A172 (cell line): ENCODE results near the gene ZYX. TPM values are rescaled to one million over a fixed set of nuclear protein-coding genes. Genes with fewer than 3 reads are reported as not detected.
"Not testable (repeated sequence)": the region's sequence is repeated elsewhere in the genome, so short reads cannot be mapped to it uniquely, and the experiment has no call there.

Experiments used
- DNase-seq: peaks from one replicate; pipeline ENCODE4 v3.0.0-alpha.2; 2015; ENCODE audit warnings: low spot score
- total RNA-seq: library from RNA; depleted of rRNA; stranded (reverse); fragments of >200 nt; shearing (Covaris generic); gene quantifications from 2 replicates; pipeline ENCODE4 v1.2.3, GENCODE V29; 2014

Gene ZYX
- total RNA-seq, 1 experiment from 2014 or later: 57.0 TPM

DNA sequence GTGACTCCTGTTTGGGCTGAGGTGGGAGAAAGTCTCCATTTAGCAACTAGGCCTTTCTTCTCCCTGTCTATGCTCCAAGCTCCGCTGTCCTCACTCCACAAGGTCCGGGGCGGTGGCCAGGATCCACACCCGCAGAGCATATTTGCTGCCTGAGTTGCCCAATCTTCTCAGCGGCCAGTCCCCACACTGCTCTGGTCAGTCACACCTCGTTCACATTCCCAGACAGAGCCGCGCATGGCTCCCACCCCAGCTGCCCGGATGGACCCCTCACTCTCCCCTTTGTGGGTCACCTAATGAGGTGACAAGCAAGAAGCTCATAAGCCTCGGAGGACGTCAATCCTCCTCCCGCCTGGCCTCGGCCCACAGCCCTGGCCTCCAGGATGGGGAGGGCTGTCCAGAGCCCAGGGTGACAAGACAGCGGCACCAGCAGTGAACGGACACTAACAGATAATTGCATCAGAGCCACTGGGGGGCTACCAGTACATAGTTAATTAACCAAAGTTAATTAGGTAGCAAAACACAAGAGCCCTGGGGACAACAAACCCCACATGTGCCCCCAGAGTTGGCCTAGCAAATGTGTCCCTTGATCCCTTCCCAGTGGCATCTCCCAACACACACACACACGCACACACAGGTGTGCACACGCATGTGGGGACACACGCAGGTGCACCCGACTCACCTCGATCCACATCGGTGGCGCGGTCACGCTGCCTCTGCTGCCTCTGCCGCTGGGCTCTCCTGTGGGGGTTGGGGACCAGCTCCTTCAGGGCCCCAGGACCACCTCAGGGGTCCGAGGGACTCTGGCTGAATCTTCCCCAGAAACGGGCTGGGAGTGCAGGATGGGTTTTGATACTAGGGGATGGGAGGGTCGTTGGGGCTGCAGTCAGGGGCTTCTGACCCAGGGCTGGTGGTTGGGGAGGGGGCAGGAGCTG is 15.7 kb downstream of the ZYX start:
- DNase-seq: no peak

DNA sequence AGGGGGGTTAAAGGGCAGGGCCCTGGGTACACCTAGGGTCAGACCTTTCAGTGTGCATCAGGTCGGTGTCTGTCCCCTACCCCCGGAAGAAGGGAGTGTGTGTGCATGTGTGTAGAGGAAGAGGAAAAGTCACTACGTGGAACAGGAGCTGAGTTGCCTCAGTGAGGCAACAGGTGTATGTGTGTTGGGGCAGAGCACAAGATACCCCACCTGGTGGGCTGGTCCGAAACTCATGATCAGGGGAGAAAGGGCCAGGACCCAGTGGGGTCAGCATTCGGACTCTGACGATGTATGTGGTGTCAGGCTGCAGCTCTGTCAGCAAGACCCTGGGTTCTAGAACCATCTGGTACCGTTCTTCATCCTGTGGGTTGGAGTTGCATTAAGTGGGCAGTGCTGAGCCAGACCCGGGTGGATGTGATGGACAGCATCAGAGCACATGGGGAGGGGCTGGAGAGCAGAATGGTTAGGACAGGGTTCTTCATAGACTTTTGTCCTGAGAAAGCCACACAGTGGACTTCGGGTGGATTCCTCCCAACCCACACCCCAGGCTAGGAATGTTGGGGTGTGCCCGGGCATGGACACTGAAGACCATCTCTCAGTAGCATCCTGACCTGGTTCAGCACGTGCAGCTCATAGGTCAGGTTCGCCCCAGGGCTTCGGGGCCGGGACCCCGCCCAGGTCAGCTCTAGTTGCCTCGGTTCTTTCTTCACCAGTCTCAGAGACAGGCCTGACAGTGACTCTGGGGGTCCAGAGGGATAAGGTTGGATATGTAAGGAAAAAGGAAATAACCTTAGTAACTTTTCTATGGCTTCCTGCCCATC is 16.8 kb downstream of the ZYX start:
- DNase-seq: no peak

DNA sequence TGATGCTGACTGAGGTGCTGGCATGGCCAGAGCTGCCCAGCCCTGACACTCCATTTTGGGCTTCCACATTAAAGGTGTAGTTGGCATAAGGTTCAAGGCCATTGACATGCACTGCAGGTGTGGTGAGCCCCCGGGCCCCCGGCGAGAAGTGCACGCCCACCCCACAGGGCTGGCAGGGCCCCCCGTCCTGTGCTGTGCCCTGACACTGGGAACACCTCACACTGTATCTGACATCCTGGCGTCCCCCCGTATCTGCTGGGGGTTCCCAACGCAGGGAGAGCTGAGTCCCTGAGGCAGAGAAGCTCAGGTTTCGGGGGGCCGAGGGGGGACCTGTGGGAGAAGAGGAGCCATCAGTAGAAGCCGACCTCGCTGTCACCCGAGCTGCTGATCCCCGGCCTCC is 17.5 kb downstream of the ZYX start:
- DNase-seq: no peak

DNA sequence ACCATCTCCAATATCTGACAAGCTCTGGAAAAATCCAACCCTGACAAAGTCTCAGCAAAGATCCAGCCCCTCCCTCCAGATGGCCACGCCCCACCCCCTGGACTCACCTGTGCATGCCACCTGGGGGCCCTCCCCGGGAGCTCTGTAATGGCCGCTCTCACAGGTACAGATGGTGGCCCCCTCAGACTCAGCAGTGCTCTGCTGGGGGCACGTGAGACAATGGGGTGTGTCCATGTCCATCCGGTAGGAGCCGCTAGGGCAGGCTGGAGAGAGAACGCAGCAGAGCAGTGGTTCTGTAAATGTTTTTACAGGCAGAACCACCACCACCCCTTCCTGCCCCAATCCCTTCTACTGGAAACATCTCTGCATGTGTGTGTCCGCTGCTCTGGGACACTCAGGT is 18.0 kb downstream of the ZYX start:
- DNase-seq: no peak

DNA sequence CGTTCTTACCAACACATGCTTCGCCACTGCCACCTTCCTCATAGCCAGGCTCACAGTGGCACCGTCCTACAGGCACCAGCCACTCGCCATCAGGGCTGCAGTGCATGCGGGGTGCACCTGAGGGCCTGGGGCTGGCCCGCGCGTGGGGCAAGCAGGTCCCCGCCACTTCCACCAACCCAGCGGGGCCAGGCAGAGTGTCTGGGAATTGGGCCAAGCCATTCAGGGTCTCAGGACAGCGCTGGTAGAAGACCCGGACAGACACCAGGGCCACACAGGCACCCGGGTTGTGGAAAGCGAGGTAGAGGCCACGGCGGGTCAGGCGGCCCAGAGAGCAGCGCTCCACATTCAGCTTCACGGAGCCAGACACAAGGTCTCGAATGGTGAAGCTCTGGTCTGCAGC is 18.5 kb downstream of the ZYX start:
- no peak for DNase-seq

DNA sequence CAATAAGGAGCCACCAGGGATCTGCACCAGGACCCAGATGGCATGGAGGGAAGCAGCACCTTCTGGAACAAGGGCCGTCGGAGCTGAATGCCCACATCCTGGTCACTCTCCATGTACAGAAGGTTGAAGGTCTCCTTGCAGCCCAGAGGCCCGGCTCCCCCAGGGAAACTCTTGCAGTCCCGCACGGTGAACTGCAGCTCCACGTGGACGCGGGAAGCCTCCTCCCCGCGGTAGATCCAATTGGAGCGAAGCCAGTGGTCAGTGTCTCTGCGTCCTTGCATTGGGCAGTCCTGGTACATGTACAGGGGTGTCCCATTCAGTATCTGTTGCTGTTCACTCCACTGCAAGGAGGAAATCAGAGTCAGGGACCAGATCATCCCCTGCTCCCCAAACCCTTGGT is 20.1 kb downstream of the ZYX start:
- DNase-seq: no peak

DNA sequence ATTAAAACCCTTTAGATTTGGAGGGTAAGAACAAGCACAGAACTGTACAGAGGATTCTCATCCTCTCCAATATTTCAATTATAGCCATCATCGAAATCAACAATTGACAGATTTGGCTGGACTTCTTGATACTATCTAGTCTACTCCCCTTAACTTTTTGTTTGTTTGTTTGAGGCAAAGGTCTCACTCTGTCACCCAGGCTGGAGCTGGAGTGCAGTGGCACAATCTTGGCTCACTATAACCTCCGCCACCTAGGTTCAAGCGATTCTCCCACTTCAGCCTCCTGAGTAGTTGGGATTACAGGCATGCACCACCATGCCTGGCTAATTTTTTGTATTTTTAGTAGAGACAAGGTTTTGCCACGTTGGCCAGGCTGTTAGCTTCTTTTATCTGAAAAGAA is 21.1 kb downstream of the ZYX start:
- not testable (repeated sequence) for DNase-seq

DNA sequence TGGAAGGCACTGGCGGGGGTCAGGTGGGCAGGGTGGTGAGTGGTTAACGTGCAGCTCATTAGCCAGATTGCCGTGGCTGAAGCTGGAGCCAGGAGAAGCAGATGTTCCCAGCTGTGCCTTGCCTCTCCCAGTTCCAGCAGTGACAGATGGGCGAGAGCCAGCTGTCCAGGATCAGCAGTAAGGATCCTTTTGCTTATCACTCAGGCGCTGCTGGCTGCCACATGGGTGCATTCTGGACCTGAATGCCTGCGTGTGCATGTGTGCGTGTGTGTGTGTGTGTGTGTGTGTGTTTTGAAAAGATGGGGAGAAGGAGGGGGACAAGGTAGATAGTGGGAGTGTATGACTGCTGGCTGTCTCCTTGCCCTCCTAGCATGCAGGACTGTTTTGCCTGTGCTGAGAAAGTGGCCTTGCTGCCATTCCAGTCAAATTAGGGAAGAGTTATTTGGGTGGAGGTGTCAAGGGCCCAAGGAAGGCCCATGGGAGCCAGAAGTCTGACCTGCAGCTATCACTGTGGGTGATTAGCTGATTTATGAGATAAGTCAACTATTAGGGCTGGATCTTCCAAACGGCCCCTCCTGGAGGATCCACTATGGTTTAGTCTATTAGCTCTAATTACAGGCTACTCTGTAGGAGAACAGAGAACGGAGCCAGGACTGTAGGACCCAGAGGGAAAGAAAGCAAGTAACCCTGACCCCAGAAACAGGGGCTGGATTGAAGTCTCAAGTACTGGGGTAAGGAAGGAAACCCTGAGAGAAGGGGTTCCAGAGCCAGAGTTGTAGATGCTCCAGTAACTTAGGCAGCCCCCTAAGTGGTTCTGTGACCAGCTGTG is 24.2 kb downstream of the ZYX start:
- no peak for DNase-seq

DNA sequence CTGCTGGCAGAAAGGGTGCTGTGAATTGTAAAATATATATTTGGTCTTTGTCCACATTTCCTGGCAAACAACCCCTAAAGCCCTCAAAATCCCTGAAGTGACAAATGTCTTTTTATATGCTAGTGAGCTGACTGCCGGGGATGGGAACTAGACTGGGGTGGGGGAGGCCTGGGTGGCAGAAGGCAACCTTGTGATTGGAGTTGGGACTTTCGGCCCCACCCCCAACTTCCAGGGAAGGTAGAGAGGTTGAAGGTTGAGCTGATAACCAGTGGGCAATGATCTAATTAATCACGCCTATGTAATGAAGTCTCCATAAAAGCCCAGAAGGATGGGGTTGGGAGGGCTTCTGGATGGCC is 24.8 kb downstream of the ZYX start:
- no peak for DNase-seq

DNA sequence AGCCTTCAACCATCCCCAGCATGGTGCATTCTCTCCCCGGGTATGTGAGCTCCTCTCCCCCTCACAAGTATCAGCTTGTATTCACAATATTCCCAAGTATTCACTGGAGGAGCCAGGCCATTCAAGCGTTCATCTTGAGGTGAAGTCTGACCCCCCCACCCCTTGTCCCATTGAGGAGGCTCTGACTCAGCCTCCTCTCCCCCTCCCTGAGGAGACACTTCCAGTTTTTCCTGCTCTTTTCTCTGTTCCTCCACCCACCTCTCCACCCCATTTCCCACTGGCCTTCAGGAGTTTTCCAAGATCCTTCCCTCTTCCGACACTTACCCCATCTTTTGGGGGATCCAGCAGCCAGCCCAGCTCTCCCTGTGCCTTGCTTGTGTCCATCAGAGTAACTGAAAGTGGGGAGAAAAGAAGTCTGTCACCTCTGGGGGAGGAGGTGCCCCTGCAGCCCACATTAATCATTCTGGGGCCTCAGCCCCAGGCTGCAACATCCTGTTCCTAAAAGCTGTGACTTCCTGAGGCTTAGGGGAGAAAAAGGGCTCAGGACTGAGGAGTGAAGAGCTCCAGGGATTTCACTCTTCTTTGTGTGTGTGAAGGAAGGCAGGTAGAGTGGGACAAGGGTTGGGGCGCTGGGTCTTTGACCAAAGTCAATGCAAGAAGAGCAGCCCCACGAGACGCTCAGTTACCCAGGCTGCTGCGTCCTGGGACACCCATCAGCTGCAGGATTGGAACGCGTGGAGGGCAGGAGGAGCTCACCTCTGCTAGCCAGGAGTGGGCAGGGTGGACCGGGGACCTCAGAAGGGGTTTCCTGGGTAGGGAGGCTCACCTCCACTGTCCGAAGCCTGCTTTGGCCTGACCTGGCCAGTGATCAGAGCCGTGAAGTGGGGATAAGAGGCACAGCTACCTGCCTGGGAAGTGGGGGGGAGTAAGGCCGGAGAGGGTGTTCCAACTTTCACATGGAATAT is 26.4 kb downstream of the ZYX start:
- DNase-seq: peak; percentile 27

DNA sequence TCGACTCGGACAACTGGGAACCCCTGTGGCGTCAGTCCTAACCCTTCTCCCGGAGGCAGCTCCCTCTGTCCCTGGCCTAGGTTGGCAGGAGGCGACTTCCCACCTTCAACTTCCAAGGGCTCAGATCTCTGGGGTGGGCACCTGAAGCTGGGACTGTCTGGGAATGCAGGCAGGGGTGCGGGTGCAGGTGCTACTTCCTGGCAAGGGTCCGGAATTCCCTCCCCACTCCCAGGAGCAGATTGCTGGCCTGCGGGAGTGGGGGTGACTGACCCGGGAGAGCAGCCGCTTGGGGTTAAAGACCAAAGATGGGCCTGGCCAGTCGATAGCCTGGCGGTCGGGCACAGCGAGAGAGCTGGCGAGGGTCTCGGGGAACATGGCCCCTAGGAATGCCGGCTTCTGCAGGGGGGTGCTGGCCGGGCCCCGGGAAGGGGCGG is 27.1 kb downstream of the ZYX start:
- DNase-seq: no peak

DNA sequence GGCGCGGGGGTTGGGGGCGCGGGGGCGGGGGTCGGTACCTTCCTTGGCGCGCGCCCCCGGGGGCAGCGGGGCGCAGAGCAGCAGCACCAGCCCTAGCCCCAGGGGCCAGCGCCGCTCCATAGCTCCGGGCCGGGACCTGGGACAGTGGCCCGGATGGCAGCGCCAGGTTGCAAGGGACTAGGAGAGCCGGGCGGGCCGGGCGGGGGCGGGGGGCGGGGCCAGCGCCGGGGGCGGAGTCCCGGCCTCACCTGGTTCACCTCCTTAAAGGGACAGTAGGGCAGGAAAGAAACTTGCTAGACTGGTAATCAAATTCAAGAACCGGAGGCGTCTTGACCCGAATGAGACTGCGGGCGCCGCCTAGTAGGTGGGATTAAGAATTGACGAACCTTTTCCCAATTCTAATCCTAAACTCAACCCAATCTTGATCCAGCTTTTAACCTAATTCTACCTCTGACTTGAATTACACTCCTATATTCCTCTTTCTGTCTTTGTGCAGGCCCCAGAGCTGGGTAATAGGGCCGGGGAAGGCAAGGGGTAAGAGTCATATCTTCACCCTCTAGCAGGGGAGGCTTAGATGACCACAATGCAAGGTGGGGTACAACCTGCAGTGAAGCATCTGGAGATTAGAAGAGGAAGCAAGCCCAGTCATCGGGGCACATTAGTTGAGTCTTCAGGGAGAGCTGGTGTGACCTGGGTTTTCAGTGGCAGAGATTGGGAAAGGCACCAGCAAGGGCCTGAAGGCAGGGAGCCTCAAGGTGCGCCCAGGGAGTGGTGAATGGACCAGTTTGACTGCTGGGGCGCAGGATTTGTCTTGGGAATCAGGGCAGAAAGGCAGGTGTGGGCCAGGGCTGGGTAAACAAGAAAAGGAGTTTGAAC is 27.8 kb downstream of the ZYX start, which contains the start of gene EPHA1:
Gene EPHA1 (minus strand): TSS at position 171 of the 876 bp plus-strand sequence. CDS start 51 bp downstream, at position 120.
- no peak for DNase-seq

DNA sequence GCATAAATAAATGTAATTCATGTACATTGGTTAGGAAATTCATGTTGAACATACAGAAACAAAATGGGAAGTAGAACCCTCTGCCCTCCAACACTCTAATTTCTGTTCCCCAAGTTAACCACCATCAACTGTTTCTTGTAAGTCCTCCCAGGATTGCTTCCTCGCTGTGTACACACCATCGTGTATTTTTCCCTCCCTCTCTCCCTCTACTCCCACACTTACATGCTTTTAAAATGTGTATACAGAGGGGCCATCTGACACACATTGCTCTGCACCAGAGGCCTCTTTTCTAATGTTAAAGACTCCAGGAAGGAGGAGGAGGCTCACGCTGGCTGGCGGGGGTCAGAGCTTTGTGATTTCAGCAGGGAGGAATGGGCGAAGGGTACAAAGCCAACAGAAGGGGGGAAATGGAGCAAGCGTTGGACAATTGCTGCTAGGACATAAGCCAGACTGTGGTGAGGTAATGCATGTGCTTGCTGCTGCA is 29.4 kb downstream of the ZYX start:
- no peak for DNase-seq

DNA sequence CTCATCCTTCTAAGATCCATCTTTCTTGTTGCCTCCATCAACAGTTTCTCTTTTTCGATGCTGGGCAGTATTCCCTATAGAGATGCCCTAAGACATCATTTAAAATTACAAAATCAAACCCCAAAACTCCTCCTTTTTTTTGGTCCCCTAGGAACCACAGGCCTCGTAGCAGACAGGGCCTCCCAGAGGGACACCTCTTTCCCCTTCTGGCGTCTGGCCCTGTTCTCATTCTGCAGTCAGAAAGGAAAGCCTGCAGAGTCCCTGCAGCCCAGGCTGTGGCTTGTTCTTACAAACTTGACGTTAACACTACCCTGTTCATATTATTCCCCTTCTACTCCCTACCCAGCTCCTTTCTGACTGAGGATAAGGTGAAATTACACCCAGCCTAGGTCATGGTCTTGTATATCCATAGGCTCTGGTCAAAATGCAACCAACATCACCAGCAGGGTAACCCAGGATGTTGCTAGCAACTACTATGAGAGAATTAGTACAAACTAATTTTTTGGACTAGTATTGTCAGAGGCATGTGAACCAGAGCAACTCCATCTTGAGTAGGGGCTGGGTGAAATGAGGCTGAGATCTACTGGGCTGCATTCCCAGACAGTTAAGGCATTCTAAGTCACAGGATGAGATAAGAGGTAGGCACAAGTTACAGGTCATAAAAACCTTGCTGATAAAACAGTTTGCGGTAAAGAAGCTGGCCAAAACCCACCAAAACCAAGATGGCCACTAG is 31.0 kb downstream of the ZYX start:
- no peak for DNase-seq

DNA sequence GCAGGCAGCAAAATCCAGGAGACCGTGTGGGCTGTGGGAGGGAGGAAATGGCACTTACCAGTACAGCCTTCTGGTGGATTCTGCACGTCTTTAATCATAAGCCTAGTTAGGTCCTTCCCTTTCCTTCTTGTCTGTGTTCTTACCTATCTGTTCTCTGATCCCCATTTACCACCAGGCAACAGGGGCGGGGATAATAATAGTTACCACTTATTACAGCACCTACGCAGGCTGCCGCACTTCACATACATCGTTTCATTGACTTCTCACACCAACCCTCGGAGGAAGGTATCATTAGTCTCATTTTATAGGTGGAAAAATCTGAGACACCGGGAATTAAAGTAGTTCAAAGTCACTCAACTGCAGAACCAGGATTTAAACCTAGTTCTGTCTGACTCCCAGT is 32.0 kb downstream of the ZYX start:
- DNase-seq: no peak

DNA sequence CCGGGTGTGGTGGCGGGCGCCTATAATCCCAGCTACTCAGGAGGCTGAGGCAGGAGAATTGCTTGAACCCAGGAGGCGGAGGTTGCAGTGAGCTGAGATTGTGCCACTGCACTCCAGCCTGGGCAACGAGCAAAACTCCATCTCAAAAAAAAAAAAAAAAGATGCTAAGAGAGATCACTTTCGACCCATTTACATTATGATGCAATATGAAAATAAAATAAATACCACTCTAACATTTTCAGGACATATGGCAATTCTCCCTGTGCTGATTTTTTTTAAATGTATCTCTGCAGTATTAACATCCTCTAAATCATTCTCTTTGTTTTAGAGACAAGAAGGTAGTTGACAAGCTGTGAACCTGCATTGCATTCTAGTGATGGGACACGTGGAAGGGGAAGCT is 34.1 kb downstream of the ZYX start:
- DNase-seq: not testable (repeated sequence)

DNA sequence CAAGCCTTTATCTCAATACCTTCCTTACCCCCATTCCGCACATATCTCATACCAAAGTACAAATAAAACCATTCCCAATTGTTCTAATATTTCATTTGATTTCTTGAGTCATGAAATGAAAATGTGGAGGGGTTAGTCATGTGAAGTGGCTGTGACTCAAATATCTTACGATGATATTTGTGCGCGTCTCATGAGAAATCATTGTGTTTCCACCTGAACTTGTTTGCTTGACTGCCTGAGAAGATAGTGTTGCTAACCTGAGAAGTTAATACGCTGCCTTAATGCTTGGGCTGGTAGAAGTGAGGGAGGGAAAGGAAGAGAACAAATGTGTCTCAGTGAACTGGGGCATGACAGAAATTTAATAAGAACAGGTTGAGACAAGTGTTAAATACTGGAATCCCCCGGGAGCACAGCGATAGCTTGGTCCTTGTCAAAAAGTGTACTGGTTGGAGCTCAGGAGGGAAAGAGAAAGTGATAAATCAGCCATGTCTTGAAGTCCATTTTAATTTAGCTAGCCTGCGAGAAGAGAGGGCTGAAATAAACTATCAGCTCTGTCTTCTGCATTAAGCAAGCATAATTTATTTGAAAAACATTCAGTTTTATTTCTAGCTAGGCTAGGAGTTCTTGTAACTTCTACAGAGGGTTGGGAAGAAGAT is 34.7 kb downstream of the ZYX start:
- peak; percentile 18 for DNase-seq

DNA sequence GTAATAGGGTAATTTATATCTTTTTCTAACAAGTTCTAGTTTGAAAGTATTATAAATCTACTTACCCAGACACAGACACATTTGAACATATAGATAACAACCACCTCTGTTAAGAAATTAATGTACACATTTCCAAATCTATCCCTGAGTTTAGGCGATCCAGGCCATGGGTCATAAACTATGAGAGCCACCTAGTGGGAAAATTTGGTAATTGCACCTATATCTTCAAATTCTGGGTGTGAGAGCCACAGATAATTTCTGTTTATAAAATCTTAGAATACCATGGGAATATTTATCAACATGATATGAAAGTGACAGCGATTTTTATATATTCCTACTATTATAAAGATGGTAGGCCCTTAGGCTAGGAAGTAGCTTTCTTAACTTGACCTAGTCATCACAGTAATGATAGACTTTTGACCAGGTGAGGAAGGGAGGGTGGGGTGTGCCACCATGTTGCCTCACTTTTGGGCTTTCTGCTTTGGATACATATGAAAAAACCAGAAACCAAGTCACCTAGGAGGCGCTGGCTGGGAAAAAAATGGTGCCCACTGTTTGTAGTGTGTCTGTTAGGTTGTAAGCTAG is 35.5 kb downstream of the ZYX start:
- DNase-seq: peak; percentile 29
